ENCODE results near the gene KDM4B.
"Not testable (repeated sequence)": the region's sequence is repeated elsewhere in the genome, so short reads cannot be mapped to it uniquely, and the experiment has no call there.

Gene KDM4B

GRCh38 chr19:4968462-4969291 is at the start of gene KDM4B:
Gene KDM4B, plus strand, starts transcription at chr19:4969113. Its CDS starts 63,778 bp downstream, at chr19:5032891.
- peak; percentile 98 for DNase-seq (ENCODE audit: low spot score)

- no peak for DNase-seq (ENCODE audit: low spot score)
Measured at GRCh38 chr19:4922530-4923275, 46.2 kb upstream of the KDM4B start.

GRCh38 chr19:4923276-4923747 is 45.6 kb upstream of the KDM4B start:
- no peak for DNase-seq (ENCODE audit: low spot score)

- no peak for DNase-seq (ENCODE audit: low spot score)
Measured at GRCh38 chr19:4929186-4929585, 39.7 kb upstream of the KDM4B start.

- DNase-seq (ENCODE audit: low spot score) = no peak
Measured at GRCh38 chr19:4930664-4931063, 38.2 kb upstream of the KDM4B start.

GRCh38 chr19:4932711-4933110 is 36.2 kb upstream of the KDM4B start:
- DNase-seq (ENCODE audit: low spot score) = no peak

- peak; percentile 49 for DNase-seq (ENCODE audit: low spot score)
Measured at GRCh38 chr19:4933528-4933927, 35.4 kb upstream of the KDM4B start.

GRCh38 chr19:4935444-4935843 is 33.5 kb upstream of the KDM4B start:
- no peak for DNase-seq (ENCODE audit: low spot score)

GRCh38 chr19:4937060-4937459 is 31.9 kb upstream of the KDM4B start:
- DNase-seq (ENCODE audit: low spot score) = no peak

GRCh38 chr19:4938461-4938860 is 30.5 kb upstream of the KDM4B start:
- not testable (repeated sequence) for DNase-seq (ENCODE audit: low spot score)

- no peak for DNase-seq (ENCODE audit: low spot score)
Measured at GRCh38 chr19:4939466-4939865, 29.4 kb upstream of the KDM4B start.

- DNase-seq (ENCODE audit: low spot score) = not testable (repeated sequence)
Measured at GRCh38 chr19:4941638-4942169, 27.2 kb upstream of the KDM4B start.

GRCh38 chr19:4950650-4951049 is 18.3 kb upstream of the KDM4B start:
- not testable (repeated sequence) for DNase-seq (ENCODE audit: low spot score)

GRCh38 chr19:4951656-4952055 is 17.3 kb upstream of the KDM4B start:
- DNase-seq (ENCODE audit: low spot score) = no peak

- DNase-seq (ENCODE audit: low spot score) = no peak
Measured at GRCh38 chr19:4952945-4953344, 16.0 kb upstream of the KDM4B start.

- not testable (repeated sequence) for DNase-seq (ENCODE audit: low spot score)
Measured at GRCh38 chr19:4954320-4955149, 14.4 kb upstream of the KDM4B start.

GRCh38 chr19:4955274-4955673 is 13.6 kb upstream of the KDM4B start:
- DNase-seq (ENCODE audit: low spot score) = no peak

GRCh38 chr19:4957981-4958380 is 10.9 kb upstream of the KDM4B start:
- DNase-seq (ENCODE audit: low spot score) = no peak

- no peak for DNase-seq (ENCODE audit: low spot score)
Measured at GRCh38 chr19:4962085-4962619, 6.8 kb upstream of the KDM4B start.

GRCh38 chr19:4965061-4965460 is 3.9 kb upstream of the KDM4B start:
- no peak for DNase-seq (ENCODE audit: low spot score)

- no peak for DNase-seq (ENCODE audit: low spot score)
Measured at GRCh38 chr19:4966591-4966990, 2.3 kb upstream of the KDM4B start.

Measured in SW480 (cell line).